Caco-2 (cell line): ENCODE data around the gene CADM4. TPM values are rescaled to one million over a fixed set of nuclear protein-coding genes. Genes with fewer than 3 reads are reported as not detected.
"Not testable (repeated sequence)": the region's sequence is repeated elsewhere in the genome, so short reads cannot be mapped to it uniquely, and the experiment has no call there.

Experiments
- BruUV-seq: library from RNA; stranded (reverse); fragments of 400-500 nt; replicated peaks from 2 replicates; lab custom pipeline; 2021; lab: Mats Ljungman, UMichigan
- CTCF ChIA-PET: fragments of 300-600 bp; sonication (Branson Sonifier 250); formaldehyde crosslinking; loops from one replicate; lab custom pipeline; 2022; ENCODE audit warnings: antibody characterized with exemption; lab: Charles Lee
- POLR2A ChIA-PET: fragments of 300-600 bp; sonication (Branson Sonifier 250); formaldehyde crosslinking; loops from one replicate; lab custom pipeline; 2022; ENCODE audit warnings: antibody characterized with exemption; lab: Charles Lee
- DNase-seq, 2 experiments: peaks; one replicate each; pipeline versions ENCODE4 v3.0.0 to v3.0.0-alpha.2; 2020 to 2022
- H3K27me3 ChIP-seq: replicated peaks from 2 replicates; pipeline ENCODE4 v1.6.0; 2011; ENCODE audit warnings: low read length; ENCODE audit not compliant: control insufficient read depth, insufficient read depth
- H3K36me3 ChIP-seq: 2 replicates; pipeline ENCODE4 v1.5.1; 2011; ENCODE audit warnings: low read length; ENCODE audit not compliant: control insufficient read depth, insufficient read depth
- H3K4me1 ChIP-seq: fragments of 250-450 bp; sonication (Bioruptor Pico); 2 replicates; pipeline ENCODE4 v1.5.1; 2020; ENCODE audit warnings: mild to moderate bottlenecking
- H3K4me3 ChIP-seq: 2 replicates; pipeline ENCODE4 v1.5.1; 2011; ENCODE audit warnings: low read depth, mild to moderate bottlenecking, control low read depth, low read length
- H3K9me3 ChIP-seq: fragments of 250-450 bp; sonication (Bioruptor Pico); 2 replicates; pipeline ENCODE4 v1.5.1; 2020; ENCODE audit warnings: mild to moderate bottlenecking, moderate library complexity
- H3K27ac Mint-ChIP-seq: one replicate; pipeline ENCODE4 v1.8.0; 2022; ENCODE audit warnings: mixed read lengths; ENCODE audit not compliant: unreplicated experiment
- H3K27me3 Mint-ChIP-seq: one replicate; pipeline ENCODE4 v1.8.0; 2022; ENCODE audit warnings: mixed read lengths; ENCODE audit not compliant: insufficient read depth, unreplicated experiment
- H3K36me3 Mint-ChIP-seq: one replicate; pipeline ENCODE4 v1.8.0; 2022; ENCODE audit warnings: mild to moderate bottlenecking, mixed read lengths; ENCODE audit not compliant: insufficient read depth, unreplicated experiment
- H3K4me1 Mint-ChIP-seq: one replicate; pipeline ENCODE4 v1.8.0; 2022; ENCODE audit warnings: low read depth, mixed read lengths; ENCODE audit not compliant: unreplicated experiment
- H3K4me3 Mint-ChIP-seq: one replicate; pipeline ENCODE4 v1.8.0; 2022; ENCODE audit warnings: mild to moderate bottlenecking, moderate library complexity, mixed read lengths; ENCODE audit not compliant: unreplicated experiment
- H3K9me3 Mint-ChIP-seq: one replicate; pipeline ENCODE4 v1.8.0; 2022; ENCODE audit warnings: mixed read lengths; ENCODE audit not compliant: unreplicated experiment
- intact Hi-C: fragments of 100-400 bp; cut with micrococcal nuclease; formaldehyde crosslinking; loops from one replicate; pipeline ENCODE4 v1.10.0; 2022; ENCODE audit not compliant: unreplicated experiment
- total RNA-seq: library from RNA; stranded (reverse); gene quantifications from 2 replicates; pipeline ENCODE4 v1.2.3, GENCODE V29; 2022
- TF ChIP-seq, protein P1 (sequence below), 2 experiments: fragments of 200-600 bp in 1 of 2; IDR thresholded peaks; 1 replicate in 1 of 2; 2 replicates in 1 of 2; pipeline versions ENCODE4 v1.5.1 to v1.8.0; 2011 to 2022; ENCODE audit warnings: antibody characterized with exemption in 1 of 2, control low read depth in 1 of 2, inconsistent platforms in 1 of 2, low read depth in 1 of 2, low read length in 1 of 2, mild to moderate bottlenecking in 1 of 2, moderate library complexity in 1 of 2; ENCODE audit not compliant: insufficient read depth in 1 of 2, severe bottlenecking in 1 of 2, unreplicated experiment in 1 of 2

CADM4 gene
- total RNA-seq, 1 experiment from 2014 or later = 13.2 TPM

DNA sequence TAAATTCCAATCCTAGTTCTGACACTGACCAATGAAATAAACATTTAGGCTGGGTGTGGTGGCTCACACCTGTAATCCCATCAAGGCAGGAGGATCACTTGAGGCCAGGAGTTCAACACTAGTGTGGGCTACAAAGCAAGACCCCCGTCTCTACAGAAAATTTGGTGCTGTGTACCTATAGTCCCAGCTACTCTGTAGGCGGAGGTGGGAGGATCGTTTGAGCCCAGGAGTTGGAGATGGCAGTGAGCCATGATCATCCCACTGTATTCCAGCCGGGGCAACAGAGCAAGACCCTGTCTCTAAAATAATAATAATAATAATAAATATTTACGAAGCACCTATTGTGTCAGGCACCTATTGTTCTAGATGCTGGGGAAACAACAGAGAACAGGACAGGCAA is 50.4 kb downstream of the CADM4 start:
- POLR2A ChIA-PET = no interaction called here
- CTCF ChIA-PET = no interaction called here
- Histone ChIP-seq H3K27me3 (no peaks in the 10 kb centered on the region; the same call in 1 of the 2 replicates), H3K4me1 (no peaks in the 10 kb centered on the region), H3K9me3 (no peaks in the 10 kb centered on the region), H3K4me3 (no peak overlapping the region), H3K36me3 (no peaks in the 10 kb centered on the region)
- H3K9me3 Mint-ChIP-seq = no peaks in the 10 kb centered on the region
- peaks cover 30% of the 10 kb centered on the region for H3K36me3 Mint-ChIP-seq
- H3K27ac Mint-ChIP-seq = no peak overlapping the region
- H3K4me3 Mint-ChIP-seq = no peak overlapping the region
- peaks cover 7% of the 10 kb centered on the region for H3K4me1 Mint-ChIP-seq
- TF ChIP-seq, protein P1, sequence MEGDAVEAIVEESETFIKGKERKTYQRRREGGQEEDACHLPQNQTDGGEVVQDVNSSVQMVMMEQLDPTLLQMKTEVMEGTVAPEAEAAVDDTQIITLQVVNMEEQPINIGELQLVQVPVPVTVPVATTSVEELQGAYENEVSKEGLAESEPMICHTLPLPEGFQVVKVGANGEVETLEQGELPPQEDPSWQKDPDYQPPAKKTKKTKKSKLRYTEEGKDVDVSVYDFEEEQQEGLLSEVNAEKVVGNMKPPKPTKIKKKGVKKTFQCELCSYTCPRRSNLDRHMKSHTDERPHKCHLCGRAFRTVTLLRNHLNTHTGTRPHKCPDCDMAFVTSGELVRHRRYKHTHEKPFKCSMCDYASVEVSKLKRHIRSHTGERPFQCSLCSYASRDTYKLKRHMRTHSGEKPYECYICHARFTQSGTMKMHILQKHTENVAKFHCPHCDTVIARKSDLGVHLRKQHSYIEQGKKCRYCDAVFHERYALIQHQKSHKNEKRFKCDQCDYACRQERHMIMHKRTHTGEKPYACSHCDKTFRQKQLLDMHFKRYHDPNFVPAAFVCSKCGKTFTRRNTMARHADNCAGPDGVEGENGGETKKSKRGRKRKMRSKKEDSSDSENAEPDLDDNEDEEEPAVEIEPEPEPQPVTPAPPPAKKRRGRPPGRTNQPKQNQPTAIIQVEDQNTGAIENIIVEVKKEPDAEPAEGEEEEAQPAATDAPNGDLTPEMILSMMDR (IDR thresholded peaks at IDR 0.05; ENCODE audit: insufficient read depth in 1 of 2, low read depth in 1 of 2, low read length in 1 of 2, severe bottlenecking in 1 of 2, unreplicated experiment in 1 of 2) = no peak
- DNase-seq = no peak
- H3K27me3 Mint-ChIP-seq = no peaks in the 10 kb centered on the region
- intact Hi-C loops = no loop called here
- no TSS peak for BruUV-seq

GRCh38 chr19:43587029-43587428 is 52.6 kb downstream of the CADM4 start:
- POLR2A ChIA-PET, BruUV-seq, intact Hi-C loops, H3K4me3 Mint-ChIP-seq, H3K4me1 ChIP-seq, H3K27ac Mint-ChIP-seq, H3K9me3 ChIP-seq, H3K4me3 ChIP-seq, H3K27me3 Mint-ChIP-seq, H3K9me3 Mint-ChIP-seq, H3K4me1 Mint-ChIP-seq, H3K36me3 ChIP-seq, H3K27me3 ChIP-seq, DNase-seq: not testable (repeated sequence)
- CTCF ChIA-PET = interaction anchor here (0.6 kb wide), 1 partner anchor 82 kb away, joined by 6 read pairs; no protein-coding TSS in a partner anchor
- peaks cover 20% of the 10 kb centered on the region for H3K36me3 Mint-ChIP-seq

DNA sequence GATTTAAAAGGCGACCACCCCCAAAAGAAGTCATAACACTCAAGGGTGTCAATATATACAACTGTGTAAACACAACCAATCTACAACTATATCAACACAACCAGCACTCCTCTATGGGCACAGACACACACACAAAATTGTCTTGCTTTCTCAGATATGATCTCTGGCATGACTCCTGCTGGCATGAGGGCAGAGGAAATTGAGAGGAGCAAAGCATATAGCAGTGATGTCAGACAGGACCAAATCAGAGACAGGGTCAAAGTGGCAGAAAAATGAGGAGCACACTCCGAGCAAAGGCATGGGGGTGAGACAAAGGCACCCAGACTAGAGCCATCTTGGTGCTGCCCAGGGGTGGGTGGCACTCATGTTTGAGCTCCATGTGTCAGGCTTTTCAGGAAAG is 53.3 kb downstream of the CADM4 start:
- CTCF ChIA-PET = no interaction called here
- intact Hi-C loops = no loop called here
- Histone ChIP-seq H3K4me3 (no peak overlapping the region), H3K36me3 (no peaks in the 10 kb centered on the region), H3K9me3 (no peaks in the 10 kb centered on the region), H3K27me3 (no peaks in the 10 kb centered on the region; the same call in 1 of the 2 replicates), H3K4me1 (no peaks in the 10 kb centered on the region)
- BruUV-seq = no TSS peak
- Mint-ChIP-seq H3K4me3 (no peak overlapping the region), H3K9me3 (no peaks in the 10 kb centered on the region), H3K27ac (no peak overlapping the region), H3K27me3 (no peaks in the 10 kb centered on the region), H3K36me3 (peaks cover 20% of the 10 kb centered on the region), H3K4me1 (no peaks in the 10 kb centered on the region)
- POLR2A ChIA-PET = no interaction called here
- TF ChIP-seq, protein P1 (IDR thresholded peaks at IDR 0.05; ENCODE audit: insufficient read depth in 1 of 2, low read depth in 1 of 2, low read length in 1 of 2, severe bottlenecking in 1 of 2, unreplicated experiment in 1 of 2) = no peak
- no peak for DNase-seq
